Left colon (tissue), 2 donors: ENCODE results near the gene LIMS1. TPM values are rescaled to one million over a fixed set of nuclear protein-coding genes. Genes with fewer than 3 reads are reported as not detected.
"Not testable (repeated sequence)": the region's sequence is repeated elsewhere in the genome, so short reads cannot be mapped to it uniquely, and the experiment has no call there.

Source experiments
- ATAC-seq: fragments of 200-7000 bp; cut with Tn5 transposase; one replicate; pipeline ENCODE4 v1.9.1; 2020; ENCODE audit warnings: mild to moderate bottlenecking, moderate library complexity
- DNase-seq, 2 donors: peaks; one replicate each; pipeline ENCODE4 v3.0.0-alpha.2; 2020
- intact Hi-C, 2 donors: fragments of 100-400 bp; cut with DNase I in 1 of 2; cut with micrococcal nuclease in 1 of 2; formaldehyde crosslinking; loops; one replicate each; pipeline versions ENCODE4 v1.11.2 to v1.14.0; 2022; cut with DNase I, micrococcal nuclease
- total RNA-seq, 2 donors: library from RNA; stranded (reverse); fragmentation: NEBNext Ultra II Directional; extraction: Animal tissue kit (Norgen Biotek cat#: 25700); gene quantifications; one replicate each; pipeline ENCODE4 v1.2.1, GENCODE V29; 2021
- donor health status: DM: no; HTN: no; CAD: no.
- donor health status: DM: yes; HTN: yes; CAD: no.

LIMS1 gene
- total RNA-seq, 2 donors from 2014 or later, result 28.4 to 33.9 TPM

- no peak for ATAC-seq
- no peak for DNase-seq
- intact Hi-C loops, result no loop called here
Measured at GRCh38 chr2:108577099-108577498, 42.8 kb downstream of the LIMS1 start.

GRCh38 chr2:108579623-108580022 is 45.4 kb downstream of the LIMS1 start:
- DNase-seq (no peak), ATAC-seq (no peak)
- intact Hi-C loops, result loop anchor here in 1 of 2 donors (5.0 to 10.0 kb wide), 3 partner anchors 45 to 205 kb away; partner anchors contain the start of genes LIMS1 and SULT1C4

- ATAC-seq, result no peak
- DNase-seq, result no peak
- intact Hi-C loops, result loop anchor here in 1 of 2 donors (5.0 to 10.0 kb wide), 3 partner anchors 45 to 205 kb away; partner anchors contain the start of genes LIMS1 and SULT1C4
Measured at GRCh38 chr2:108580050-108580449, 45.8 kb downstream of the LIMS1 start.

GRCh38 chr2:108583903-108584520 is 49.7 kb downstream of the LIMS1 start:
- ATAC-seq, result peak; percentile 94
- peak; percentile 48 to 67 for DNase-seq
- intact Hi-C loops, result loop anchor here in 1 of 2 donors (5.0 to 10.0 kb wide), 3 partner anchors 49 to 209 kb away; partner anchors contain the start of genes LIMS1 and SULT1C4

GRCh38 chr2:108585436-108585835 is 51.2 kb downstream of the LIMS1 start:
- intact Hi-C loops, result loop anchor here in 1 of 2 donors (10.0 kb wide), 2 partner anchors 51 to 211 kb away; partner anchors contain the start of genes LIMS1 and SULT1C4
- ATAC-seq, result no peak
- DNase-seq, result no peak

GRCh38 chr2:108586116-108586515 is 51.8 kb downstream of the LIMS1 start:
- ATAC-seq (no peak), DNase-seq (no peak)
- intact Hi-C loops, result loop anchor here in 1 of 2 donors (10.0 kb wide), 2 partner anchors 51 to 211 kb away; partner anchors contain the start of genes LIMS1 and SULT1C4

DNA sequence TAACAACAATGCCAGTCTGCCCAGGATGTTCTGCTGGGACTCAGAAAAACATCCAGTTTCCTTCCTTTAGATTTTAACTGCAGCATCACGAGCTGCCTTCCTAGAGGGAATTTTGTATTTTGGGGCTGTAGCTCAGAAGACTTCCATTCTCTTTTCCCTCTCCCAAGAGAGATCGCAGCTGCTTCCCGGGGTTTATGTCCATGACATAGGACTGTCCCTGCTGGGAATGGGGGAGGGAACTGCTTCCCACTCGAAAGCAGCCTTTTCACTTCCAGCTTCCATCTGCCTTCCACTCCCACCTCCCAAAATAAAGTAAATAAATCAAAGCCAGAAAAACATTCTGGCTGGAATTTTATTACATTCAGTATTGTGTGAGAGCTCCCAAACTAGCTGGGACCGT is 52.4 kb downstream of the LIMS1 start:
- intact Hi-C loops, result loop anchor here in 1 of 2 donors (10.0 kb wide), 2 partner anchors 52 to 212 kb away; partner anchors contain the start of genes LIMS1 and SULT1C4
- ATAC-seq (no peak), DNase-seq (no peak)

- ATAC-seq, result no peak
- intact Hi-C loops, result loop anchor here in 1 of 2 donors (10.0 kb wide), 2 partner anchors 53 to 213 kb away; partner anchors contain the start of genes LIMS1 and SULT1C4
- DNase-seq, result no peak
Measured at GRCh38 chr2:108587621-108588020, 53.4 kb downstream of the LIMS1 start.

- DNase-seq, result no peak
- intact Hi-C loops, result loop anchor here in 1 of 2 donors (10.0 kb wide), 2 partner anchors 53 to 213 kb away; partner anchors contain the start of genes LIMS1 and SULT1C4
- peak; percentile 27 for ATAC-seq
Measured at GRCh38 chr2:108588070-108588668, 53.9 kb downstream of the LIMS1 start.

GRCh38 chr2:108589372-108589771 is 55.1 kb downstream of the LIMS1 start:
- intact Hi-C loops, result loop anchor here in 1 of 2 donors (10.0 kb wide), 2 partner anchors 55 to 215 kb away; partner anchors contain the start of genes LIMS1 and SULT1C4
- DNase-seq, result no peak
- ATAC-seq, result no peak

GRCh38 chr2:108589781-108590180 is 55.5 kb downstream of the LIMS1 start:
- DNase-seq (no peak), ATAC-seq (no peak)
- intact Hi-C loops, result loop anchor here in 1 of 2 donors (10.0 kb wide), 2 partner anchors 55 to 215 kb away; partner anchors contain the start of genes LIMS1 and SULT1C4

GRCh38 chr2:108591163-108591562 is 56.9 kb downstream of the LIMS1 start:
- intact Hi-C loops, result no loop called here
- ATAC-seq (no peak), DNase-seq (no peak)

- ATAC-seq (no peak), DNase-seq (no peak)
- intact Hi-C loops, result no loop called here
Measured at GRCh38 chr2:108593547-108594098, 59.4 kb downstream of the LIMS1 start.

- intact Hi-C loops, result no loop called here
- no peak for ATAC-seq
- DNase-seq, result no peak
Measured at GRCh38 chr2:108594132-108594981, 60.1 kb downstream of the LIMS1 start.

GRCh38 chr2:108594982-108595464 is 60.8 kb downstream of the LIMS1 start:
- intact Hi-C loops, result no loop called here
- peak; percentile 37 for ATAC-seq
- no peak for DNase-seq

DNA sequence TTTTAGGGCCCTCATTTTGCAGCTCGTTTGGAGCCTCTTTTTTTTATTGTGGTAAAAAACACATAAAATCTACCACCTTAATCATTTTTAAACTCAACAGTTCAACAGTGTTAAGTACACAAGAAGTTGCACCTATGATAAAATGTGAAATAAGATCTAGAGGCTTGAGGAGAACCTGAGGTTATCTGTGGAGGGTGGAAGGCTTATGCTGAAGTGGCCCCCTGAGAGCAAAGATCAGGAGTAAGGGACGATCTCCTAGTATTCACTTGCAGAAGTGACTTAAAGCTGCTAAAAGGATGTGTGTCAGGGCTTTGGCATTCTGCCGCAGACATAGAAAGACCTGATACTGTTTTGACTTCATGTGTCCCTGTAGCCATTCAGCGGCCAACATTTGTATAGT is 61.5 kb downstream of the LIMS1 start:
- DNase-seq, ATAC-seq, intact Hi-C loops: not testable (repeated sequence)

DNA sequence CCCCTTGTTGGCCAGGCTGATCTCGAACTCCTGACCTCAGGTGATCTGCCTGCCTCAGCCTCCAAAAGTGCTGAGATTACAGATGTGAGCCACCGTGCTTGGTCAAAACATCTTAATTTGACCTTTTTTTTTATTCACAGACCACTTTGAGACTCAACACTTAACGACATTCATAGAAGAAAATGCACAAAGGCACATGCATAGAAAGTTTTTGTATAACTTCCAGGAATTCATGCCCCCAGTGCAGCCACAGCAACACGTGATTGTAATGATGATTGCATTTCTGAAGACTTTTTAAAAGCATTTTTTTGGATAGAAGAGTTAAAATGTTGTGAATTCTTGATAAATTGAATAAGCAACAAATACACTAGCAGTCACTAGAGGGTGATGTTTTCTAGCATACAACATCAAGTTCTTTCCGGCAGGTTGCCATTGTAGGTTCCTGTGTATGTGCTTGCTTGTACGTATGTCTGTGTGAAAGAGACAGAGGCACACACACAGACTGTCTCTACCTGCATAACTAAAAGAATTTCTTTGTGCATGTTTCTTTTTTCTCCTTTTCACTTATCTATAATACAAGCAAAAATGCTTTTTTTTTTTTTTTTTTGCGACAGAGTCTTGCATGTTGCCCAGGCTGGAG is 63.0 kb downstream of the LIMS1 start:
- intact Hi-C loops, DNase-seq: not testable (repeated sequence)
- peak; percentile 70 for ATAC-seq

DNA sequence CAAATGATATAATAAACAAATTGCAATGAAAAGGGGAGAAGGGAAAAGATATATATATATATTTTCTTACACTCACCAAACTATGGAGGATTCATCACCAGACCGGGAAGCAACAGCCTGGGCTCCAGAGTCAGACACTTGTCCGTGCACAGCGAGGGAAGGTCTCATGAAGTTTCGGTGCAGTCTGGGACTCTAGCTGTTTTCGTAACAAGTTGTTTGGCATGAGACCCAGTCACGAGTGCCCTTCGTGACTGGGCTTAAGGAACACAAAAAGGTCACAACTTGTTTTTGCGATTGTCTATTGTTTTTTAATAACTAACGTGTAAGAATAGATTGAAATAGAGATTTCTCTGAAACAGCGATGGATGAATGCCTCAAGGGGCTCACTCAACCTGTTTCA is 66.9 kb downstream of the LIMS1 start:
- intact Hi-C loops, DNase-seq, ATAC-seq: not testable (repeated sequence)
